Stimulated activated CD8-positive, alpha-beta memory T cell treated with anti-CD3 and anti-CD28 coated beads, Interleukin-4, amount 100 ng/mL, for 1 hour (primary cell): Measurements from ENCODE around the gene TAB2.

Experiments
- DNase-seq, 2 donors: peaks; one replicate each; pipeline ENCODE4 v3.0.0-alpha.2; 2020; ENCODE audit warnings: low read depth in 2 of 2, low spot score in 1 of 2

TAB2 gene

DNA sequence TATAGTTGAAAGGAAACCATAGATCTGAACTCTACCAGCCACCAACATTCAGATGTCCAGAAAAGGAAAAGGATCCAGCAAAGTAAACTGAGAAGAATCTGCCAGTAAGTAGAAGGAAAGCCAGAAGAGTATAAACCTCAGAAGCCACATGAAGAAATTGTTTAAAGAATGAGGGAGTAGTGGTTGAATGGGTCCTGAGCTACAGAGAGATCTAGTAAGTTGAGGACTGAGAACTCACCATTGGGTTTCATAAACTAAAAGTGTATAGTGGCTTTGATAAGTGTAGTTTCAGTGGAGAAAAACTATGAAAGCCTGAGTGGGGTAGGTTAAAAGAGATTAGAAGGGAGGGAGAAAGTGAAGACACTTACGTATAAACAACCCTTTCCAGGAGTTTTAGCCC lies 50.6 kb downstream of the TAB2 start:
- no peak for DNase-seq

DNA sequence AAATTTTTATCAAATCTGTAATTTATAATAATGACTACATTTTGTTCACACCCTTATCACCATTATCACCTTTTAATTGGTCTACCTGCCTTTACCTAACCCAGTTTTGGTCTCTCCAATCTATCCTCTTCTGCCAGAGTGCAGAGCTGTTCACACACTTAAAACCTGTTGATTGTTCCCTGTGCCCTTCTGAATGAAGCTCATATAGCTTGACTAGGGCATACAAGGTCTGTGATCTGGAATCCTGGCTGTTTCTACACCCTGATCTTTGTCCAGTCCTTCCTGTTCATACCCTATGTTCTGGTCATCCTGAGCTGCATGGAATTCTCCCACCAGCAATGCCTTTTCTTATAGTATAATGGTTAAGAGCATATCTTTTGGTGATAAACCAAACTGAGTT lies 53.6 kb downstream of the TAB2 start:
- DNase-seq, result no peak

DNA sequence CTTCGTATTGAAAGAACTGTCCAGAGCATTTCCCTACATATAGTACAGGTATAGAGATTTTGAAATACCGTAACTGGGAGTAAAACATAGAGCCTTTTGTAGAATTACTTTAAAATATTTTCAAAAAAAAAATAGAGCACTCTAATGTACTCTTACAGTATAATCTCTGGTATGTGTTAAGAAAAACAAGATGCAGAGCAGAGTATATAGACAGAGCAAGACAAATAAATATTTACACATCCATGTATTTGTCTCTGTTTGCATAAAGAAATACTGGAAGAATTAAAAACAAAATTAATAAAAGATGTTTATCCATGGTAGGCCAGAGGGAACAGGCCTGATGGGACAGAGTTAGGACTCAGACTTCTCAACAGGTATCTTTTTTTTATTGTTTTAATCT lies 54.5 kb downstream of the TAB2 start:
- no peak for DNase-seq

DNA sequence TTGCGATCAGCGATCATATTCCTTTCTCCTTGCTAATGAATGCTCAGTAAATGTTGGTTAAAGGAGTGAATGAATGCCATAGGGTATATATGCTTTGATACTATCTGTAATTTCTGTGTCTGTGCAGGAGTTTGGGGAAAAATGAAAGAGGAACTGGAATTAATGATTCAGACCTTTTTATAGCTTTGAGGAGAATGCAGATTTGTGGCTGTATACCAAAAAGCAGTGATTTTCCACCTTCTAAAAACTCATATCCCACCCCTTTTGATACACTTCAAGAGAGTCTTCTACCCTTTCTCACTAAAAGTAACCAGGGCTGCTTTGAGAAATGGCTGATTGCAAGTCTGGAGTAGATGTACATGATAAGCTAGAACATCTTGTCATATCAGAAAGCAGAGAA lies 56.0 kb downstream of the TAB2 start:
- DNase-seq, result no peak

DNA sequence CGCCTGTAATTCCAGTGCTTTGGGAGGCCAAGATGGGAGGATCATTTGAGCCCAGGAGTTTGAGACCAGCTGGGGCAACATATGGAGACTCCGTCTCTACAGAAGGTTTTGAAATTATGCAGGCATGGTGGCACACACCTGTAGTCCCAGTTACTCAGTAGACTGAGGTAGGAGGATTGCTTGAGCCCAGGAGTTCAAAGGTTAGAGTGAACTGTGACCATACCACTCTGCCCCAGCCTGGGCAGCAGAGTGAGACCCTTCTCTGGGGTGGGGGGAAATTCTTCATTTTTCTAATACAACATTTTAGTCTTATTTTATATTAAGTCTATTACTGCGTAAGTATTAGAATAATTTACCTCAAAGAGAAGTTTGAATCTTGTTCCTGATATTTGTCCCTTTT lies 62.5 kb downstream of the TAB2 start:
- no peak for DNase-seq

DNA sequence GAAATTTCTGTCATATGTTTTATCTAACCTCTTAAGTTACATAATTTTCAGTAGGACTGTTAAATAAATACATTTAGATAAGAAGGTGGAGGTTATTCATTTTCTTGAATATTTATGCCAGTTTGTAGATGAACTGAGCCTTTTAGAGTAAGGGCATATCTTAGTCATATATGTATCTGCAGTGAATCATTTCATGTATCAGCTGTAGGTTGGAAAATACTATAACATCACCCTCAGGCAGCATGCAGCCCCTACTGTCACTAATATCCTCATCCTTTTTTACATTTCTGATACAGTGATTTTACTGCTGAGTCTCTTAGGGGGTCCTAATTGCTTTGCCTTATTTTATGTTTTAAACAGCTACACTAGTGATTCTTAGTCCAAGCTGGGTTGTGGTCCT lies 63.0 kb downstream of the TAB2 start:
- DNase-seq, result no peak

DNA sequence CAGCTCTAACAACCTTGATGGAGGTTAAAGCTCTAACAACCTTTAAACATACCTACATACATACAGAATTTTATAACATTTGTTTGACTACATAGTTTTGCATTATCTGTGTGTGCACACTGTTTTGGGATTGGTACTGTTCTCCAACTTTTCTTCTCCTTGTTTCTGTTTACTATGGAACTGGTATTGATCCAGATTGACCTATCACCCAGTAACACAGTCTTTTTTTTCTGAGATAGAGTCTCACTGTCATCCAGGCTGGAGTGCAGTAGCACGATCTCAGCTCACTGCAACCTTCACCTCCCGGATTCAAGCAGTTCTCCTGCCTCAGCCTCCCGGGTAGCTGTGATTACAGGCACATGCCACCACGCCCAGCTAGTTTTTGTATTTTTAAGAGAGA lies 65.9 kb downstream of the TAB2 start:
- DNase-seq, result no peak

DNA sequence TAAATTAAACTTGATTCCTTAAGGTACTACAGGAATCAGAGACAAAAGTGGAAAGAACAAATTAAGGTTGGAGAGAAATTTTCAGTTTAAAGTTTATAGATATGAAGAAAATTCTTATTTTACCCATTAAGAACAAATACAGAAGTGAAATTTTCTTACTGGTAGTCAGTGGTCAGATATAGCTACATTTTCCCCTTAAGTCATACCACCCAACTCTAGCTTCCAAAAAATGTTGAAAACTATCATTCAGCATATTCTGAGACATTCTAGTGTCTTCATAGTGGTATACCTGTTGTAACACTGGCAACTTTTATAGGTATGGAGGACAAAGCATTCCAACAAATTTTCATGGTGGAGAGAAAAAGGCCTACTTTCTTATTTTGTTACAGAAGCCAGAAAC lies 67.0 kb downstream of the TAB2 start:
- DNase-seq, result no peak

DNA sequence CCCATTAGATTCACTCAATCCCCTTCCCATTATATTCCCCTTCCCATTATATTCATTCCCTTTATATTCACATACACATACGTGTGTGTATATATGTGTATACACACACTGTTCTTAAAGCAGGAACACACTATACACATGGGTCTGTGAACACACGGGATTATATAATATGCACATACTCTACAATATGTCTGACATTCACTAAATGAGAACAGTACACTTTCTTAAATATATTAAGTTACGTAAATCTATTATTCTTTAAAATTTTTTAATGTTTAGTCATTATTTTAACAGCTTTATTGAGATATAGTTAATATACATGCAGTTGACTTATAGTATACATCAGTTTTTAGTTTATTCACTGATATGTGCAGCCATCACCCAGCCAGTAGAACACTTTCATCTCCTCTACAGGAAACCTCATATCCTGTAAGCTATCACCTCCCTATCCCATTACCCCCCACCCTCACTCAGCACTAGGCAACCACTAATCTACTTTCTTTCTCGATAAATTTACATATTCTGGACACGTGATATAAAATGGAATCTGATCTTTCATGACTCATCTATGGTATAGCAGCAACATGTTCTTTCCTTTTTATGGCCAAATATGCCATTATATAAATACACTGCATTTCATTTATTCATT lies 68.6 kb downstream of the TAB2 start:
- DNase-seq, result no peak

DNA sequence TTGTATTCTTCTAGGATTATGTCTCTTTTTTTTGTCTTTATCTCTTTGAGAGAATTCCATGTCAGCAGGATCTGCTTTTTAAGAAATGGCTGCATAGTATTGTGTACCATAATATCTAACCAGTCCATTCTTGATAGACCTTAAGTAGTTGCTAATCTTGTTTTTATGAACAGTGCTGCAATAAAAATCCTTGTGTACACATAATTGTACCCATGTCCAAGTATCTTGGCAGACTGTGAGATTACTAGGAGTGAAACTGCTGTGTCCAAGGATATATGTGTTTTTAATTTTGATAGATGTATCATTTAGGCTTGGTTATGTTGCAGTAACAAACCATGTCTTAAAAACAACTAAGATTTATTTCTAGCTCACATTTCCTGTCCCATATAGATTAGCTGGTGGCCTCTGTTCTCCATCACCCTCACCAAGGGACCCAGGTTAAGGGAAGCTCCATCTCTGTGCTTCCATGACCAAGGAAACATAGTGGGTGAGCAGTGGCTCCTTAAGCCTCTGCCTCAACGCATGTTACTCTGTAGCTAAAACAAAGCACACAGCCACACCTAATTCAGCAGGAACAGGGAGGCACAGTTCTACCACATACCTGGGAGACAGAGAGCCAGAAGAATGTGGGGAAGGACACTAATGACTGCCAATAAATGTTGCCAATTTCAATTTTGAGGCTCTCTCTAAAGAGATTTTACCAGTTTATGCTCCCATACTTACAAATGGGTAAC lies 70.4 kb downstream of the TAB2 start:
- DNase-seq, result no peak

DNA sequence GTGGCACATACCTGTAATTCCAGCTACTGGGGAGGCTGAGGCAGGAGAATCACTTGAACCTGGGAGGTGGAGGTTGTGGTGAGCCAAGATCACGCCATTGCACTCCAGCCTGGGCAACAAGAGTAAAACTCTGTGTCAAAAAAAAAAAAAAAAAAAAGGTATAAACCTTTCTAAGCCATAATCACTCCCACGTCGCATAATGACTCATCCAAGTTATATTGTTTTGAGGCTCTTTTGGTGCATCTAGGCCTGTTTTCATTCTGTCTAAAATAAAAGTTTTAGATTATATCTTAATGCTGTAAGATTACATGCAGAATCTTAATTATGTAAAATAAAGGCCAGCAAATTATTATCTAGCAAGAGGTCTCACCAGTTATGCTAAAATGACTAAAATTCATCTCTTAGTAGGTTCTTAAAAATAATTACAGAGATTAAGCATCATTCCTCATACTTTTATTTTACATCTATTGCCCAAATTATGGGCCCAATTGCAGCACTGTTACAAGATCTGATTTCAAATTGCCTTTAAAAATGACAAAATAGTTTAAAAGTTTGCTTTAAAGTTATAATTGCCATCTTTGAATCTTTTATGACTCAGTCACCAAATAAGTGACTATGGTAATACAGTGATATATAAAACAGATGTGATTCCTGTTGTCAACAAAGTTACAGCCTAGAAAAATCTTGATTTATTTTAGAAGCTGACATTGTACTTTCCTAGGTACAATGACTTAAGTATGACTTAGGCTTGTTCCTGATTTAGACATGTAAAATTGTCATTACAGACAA lies 72.2 kb downstream of the TAB2 start:
- DNase-seq, result no peak

DNA sequence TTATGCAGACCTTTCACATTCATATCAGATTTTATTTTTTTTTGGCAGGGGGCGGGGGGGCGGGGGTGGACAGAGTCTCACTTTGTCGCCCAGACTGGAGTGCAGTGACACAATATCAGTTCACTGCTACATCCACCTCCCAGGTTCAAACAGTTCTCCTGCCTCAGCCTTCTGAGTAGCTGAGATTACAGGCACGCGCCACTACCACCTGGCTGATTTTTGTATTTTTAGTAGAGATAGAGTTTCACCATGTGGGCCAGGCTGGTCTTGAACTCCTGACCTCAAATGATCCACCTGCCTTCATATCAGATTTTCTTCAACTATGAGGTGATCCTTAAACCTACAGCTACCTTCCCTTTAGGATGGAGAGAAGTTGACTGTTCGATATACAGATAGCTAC lies 74.6 kb downstream of the TAB2 start:
- no peak for DNase-seq

DNA sequence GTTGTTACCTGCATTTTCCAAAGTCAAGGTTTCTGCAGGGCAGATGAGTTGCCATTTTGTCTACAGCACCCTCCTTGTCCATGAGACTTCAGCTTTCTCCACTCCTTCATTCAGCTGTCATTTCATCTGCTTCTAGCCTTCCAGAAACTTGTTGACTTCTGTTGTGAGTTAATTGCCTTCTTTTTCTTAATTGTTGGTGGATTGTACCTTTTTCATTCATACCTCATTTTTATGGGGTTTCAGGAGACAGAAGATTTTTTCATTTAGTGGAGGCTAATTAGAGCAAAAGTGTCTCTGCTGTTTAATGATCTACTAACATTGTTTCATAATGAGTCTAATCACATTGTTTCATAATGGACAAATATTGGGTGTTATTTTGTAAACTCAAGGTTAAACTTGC lies 75.0 kb downstream of the TAB2 start:
- no peak for DNase-seq

DNA sequence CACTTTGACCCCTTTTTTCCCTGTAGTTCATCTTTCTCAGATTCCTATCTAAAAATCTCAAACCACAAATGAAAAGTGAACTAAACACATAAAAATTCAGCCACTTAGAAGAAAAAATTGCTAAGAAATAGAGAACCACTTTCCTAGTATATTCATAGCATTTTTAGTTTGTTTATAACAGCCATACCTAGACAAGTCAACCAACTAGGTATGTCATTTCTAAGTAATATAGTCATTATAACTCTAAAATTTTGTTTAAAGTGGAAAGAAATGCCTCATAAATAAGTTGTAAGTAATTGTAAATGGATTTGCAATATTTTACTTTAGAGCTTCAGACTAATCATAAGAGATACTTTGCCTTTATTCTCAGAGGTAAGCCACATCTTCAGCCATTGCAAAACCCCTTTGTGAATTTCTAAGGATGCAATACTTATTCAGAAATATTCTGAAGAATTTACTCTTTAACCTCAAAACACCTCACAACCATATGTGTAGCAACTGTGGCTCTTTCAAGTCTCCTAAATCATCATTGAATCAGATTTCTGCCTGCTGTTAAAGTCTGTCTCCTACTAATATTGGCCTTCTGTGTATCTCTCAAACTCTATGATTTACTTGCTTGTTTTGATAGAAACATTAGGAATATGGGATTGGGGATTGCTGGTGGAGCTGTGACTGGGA lies 75.6 kb downstream of the TAB2 start:
- no peak for DNase-seq

DNA sequence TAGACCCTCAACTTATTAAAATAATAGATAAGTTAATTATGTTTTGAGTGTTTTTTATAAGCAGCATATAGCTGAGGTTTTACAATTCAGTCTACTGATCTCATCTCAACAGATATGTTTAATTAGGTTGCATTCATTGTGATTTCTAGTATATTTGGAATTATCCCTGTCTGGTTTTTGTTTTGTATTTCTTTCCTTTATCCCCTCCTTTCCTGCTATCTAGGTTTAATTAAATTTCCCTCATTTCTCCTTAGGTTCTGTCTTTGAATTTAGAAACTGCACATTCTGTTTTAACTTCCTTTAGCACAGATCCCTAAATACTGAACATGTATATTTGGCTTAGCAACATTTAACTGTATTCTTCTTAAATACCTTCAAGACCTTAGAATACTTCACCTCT lies 77.7 kb downstream of the TAB2 start:
- DNase-seq, result no peak

DNA sequence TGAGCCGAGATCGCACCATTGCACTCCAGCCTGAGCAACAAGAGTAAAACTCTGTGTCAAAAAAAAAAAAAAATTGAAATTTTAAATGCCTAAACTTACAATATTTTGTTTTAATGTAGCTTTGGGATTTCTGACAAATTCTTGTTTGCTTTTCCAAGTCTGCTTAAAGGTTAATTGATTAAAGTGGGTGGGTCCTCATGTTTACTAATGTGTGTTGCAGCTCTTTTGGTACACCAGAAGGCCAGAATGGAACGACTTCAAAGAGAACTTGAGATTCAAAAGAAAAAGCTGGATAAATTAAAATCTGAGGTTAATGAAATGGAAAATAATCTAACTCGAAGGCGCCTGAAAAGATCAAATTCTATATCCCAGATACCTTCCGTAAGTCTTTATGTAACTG lies 79.9 kb downstream of the TAB2 start:
- DNase-seq, result no peak

DNA sequence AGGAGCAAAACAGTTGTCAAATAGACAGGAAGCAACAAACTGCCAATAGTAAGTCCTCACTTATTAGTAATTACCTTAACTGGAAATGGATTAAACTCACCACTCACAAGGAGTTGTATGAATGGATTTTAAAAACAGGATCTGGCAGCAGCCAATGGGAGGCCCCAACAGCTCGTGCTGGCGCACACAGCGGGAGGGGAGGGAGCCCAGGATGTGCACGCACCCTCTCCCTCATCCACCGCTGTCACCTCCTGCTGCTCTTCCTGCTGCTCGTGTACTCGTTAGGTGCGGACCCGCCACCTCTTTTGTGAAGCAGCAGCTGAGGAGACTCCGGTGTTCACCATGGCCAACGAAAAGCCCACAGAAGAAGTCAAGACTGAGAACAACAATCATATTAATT lies 82.5 kb downstream of the TAB2 start, which contains the start of gene SUMO4:
SUMO4 (plus strand) TSS at position 213 of the 400 bp plus-strand sequence; CDS start at position 343, 130 bp downstream.
- DNase-seq, result no peak

DNA sequence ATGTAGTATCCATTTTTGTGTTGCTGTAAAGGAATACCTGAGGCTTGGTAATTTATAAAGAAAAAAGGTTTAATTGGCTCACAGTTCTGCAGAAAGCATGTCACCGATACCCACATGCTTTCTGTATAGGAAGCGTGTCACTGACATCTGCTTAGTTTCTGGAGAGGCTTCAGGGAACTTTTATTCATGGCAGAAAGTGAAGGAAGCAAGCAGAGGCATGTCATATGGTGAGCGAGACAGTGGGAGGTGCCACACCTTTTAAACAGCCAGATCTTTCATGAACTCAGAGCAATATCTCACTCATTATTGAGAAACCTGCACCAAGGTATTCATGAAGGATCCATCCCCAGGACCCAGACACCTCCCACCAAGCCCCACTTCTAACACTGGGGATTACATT lies 86.0 kb downstream of the TAB2 start:
- no peak for DNase-seq

DNA sequence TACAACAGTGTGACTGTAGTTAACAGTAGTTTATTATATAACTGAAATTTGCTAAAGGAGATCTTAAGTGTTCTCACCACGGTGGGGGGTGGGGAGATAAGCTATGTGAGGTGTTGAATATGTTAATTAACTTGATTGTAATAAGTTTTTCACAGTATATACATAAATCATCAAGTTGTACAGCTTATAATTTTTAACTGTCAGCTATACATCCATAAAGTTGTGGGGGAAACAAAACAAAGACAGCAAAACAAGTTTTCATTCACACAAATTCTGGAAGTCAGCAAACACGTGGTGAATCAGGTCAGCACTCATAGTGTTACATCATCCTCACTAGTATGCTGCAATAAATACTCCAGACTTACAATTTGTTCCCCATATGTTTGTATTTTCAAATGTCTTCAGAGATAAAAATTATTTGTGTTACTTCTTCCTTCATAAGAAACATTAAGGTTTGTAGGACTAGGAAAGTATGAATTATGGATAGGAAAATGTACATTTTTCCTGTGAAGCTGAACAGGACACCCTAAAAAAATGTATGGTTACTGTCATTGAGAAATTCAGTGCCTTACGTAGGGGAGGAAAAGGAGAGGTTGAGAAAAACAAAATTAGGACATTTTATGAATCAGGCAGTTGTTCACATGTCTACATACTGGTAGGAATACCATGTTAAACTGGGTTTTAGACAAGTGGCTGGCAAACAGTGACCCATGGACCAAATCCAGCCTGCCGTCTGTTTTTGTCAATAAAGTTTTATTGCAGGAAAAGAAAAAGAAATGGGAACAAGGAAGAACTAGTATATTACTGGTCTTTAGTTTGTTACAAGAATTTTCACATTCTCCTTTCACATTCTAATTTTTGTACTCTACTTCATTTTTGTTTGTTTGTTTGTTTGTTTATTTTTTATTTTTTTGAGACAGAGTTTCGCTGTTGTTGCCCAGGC lies 88.6 kb downstream of the TAB2 start:
- no peak for DNase-seq

DNA sequence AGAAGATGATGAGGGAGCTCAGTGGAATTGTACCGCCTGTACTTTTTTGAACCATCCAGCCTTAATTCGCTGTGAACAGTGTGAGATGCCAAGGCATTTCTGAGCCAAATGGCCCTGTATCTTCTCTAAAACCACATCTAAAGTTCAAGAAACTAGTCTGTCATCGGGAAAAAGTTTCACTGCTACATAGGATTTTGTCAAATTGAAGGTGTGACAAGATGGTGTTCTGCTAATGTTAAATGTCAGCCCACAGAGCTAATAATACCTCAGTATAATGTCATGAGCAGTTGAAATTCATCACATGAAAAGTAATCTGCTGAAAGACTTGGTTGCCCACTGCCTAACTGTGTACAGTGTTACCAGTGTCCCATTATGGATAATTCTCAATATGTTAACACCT lies 92.1 kb downstream of the TAB2 start:
- DNase-seq, result no peak

DNA sequence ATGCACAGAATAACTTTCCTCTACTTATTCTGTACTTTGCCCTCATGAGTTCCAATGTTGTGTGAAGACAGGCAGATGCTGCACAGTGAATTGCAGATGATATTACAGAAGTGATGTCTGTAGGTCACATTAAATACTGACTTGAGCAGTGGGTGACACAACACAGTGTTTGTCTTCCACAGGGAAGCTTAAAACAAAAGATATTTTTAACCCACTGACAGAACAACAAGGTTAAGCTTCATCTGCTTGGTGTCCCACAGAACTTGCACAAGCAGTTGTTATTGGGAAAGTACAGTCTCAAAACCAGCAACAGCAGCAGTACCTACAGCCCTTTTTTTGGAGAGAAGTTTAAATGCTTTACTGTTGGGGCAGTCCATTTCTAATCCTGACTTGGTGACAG lies 93.0 kb downstream of the TAB2 start:
- DNase-seq, result no peak
